ENCODE data around the gene C2CD2.

C2CD2 gene

GRCh38 chr21:41940431-41940830, 13.4 kb downstream of the C2CD2 start:
- POLR2A ChIA-PET, result no interaction called here
- CTCF ChIA-PET, result interaction anchor here (1.2 to 1.4 kb wide), 2 partner anchors 11 to 12 kb away, joined by 4 to 5 read pairs; no protein-coding TSS in a partner anchor
- no peak for DNase-seq (ENCODE audit: extremely low spot score)
- TF ChIP-seq CTCF (IDR thresholded peaks at IDR 0.05; ENCODE audit: control extremely low read depth, extremely low read depth, low read depth, missing control alignments), result no peak

DNA sequence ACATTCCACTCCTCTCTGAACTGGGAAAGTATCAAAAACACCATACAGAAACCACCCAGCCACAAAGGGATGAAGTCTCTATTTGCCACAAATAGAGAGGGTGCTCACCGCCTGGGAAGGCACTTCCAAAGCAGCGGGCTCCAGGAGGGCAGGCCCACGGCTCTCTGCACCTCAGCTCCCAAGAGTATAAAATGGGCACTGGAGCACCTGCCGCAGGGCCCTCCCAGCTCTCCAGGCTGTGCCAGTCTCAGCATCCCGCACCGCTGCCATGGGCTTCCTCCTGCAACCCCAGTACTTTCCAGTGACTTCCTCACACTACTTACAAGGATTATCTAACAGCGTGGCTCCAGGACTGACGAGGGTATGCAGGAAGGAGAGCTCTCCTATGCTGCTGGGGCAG, 14.4 kb downstream of the C2CD2 start:
- POLR2A ChIA-PET, result no interaction called here
- TF ChIP-seq CTCF (IDR thresholded peaks at IDR 0.05; ENCODE audit: control extremely low read depth, extremely low read depth, low read depth, missing control alignments), result no peak
- CTCF ChIA-PET, result interaction anchor here (1.4 kb wide), 1 partner anchor 10 kb away, joined by 5 read pairs; no protein-coding TSS in a partner anchor
- DNase-seq (ENCODE audit: extremely low spot score), result no peak

GRCh38 chr21:41933313-41934079, 20.3 kb downstream of the C2CD2 start:
- no peak for DNase-seq (ENCODE audit: extremely low spot score)
- POLR2A ChIA-PET, result no interaction called here
- no peak for TF ChIP-seq CTCF (IDR thresholded peaks at IDR 0.05; ENCODE audit: control extremely low read depth, extremely low read depth, low read depth, missing control alignments)
- CTCF ChIA-PET, result interaction anchor here (1.7 kb wide), 1 partner anchor 174 kb away, joined by 4 read pairs; no protein-coding TSS in a partner anchor

DNA sequence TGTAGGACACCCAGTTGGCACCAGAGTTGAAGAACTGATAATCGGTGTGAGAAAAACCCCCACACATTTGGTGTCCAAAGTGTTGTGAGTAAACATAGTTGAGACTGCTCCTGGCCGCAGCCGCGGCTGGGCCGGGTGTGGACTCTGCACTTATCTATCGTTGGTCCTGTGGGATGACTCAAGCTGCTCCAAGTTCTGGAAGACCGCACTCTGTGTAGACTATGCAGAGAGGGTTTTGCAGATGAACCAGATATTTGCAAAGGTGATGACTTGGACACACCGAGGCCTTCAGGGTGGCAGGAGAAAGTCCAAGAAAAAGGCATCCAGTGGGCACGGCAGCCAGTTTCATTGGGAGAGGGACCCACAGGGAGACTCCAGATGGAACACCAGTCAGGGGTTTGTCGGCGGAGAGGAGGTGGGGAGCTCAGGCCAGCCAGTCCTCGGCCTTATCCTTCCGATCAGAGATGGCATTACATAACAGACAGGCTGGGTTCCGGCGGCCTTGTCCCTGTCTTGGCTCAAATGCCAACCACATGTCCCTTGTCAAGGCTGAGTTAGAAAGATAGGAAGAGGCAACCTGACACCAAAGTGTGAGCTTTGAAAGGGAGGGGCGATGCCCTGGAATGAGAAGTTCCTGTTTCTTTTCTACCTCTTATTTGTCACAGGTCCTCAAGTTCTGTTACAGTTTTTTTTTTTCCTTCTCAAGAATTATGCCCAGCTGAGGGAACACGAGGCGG, 21.1 kb downstream of the C2CD2 start:
- POLR2A ChIA-PET, result no interaction called here
- CTCF ChIA-PET, result interaction anchor here (0.7 to 1.7 kb wide), 2 partner anchors 16 to 175 kb away, joined by 3 to 4 read pairs; no protein-coding TSS in a partner anchor
- TF ChIP-seq CTCF (IDR thresholded peaks at IDR 0.05; ENCODE audit: control extremely low read depth, extremely low read depth, low read depth, missing control alignments), result no peak
- no peak for DNase-seq (ENCODE audit: extremely low spot score)

- TF ChIP-seq CTCF (IDR thresholded peaks at IDR 0.05; ENCODE audit: control extremely low read depth, extremely low read depth, low read depth, missing control alignments), result no peak
- no peak for DNase-seq (ENCODE audit: extremely low spot score)
- ChIA-PET POLR2A (no interaction called here), CTCF (interaction anchor here (0.7 kb wide), 1 partner anchor 17 kb away, joined by 3 read pairs; no protein-coding TSS in a partner anchor)
These were observed 21.6 kb downstream of the C2CD2 start for GRCh38 chr21:41932191-41932575.

DNA sequence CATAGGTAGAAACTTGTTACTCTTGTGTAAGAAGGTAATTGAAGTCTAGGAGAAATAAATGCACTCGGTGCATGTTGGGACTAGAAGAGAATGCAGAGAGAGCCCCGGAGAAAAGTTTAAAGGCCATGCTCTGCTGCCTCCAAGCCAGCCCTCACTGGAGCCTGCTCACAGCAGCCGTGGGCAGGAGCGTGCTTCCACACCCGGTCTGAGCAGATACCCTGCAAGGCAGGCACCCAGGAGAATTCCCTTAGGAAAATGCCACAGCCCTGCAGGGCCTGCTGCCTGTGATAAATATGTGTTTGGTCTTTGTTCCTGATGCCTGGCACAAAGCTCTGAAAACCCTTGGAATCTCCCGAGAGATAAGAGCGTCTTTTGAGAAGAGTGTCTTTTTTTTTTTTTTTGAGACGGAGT, 22.8 kb downstream of the C2CD2 start:
- POLR2A ChIA-PET, result no interaction called here
- TF ChIP-seq CTCF (IDR thresholded peaks at IDR 0.05; ENCODE audit: control extremely low read depth, extremely low read depth, low read depth, missing control alignments), result no peak
- no peak for DNase-seq (ENCODE audit: extremely low spot score)
- CTCF ChIA-PET, result interaction anchor here (0.6 to 2.6 kb wide), 2 partner anchors 27 to 114 kb away, joined by 3 to 7 read pairs; no protein-coding TSS in a partner anchor

Data from GM10248 (cell line).